Stimulated activated CD4-positive, alpha-beta T cell treated with anti-CD3 and anti-CD28 coated beads, Interleukin-1b, Interleukin-23, amount 100 ng/mL, for 24 hours (primary cell): ENCODE data around the gene MTNR1A.
A peak's percentile ranks its signal among the peaks of the same experiment; 100 is the strongest.

Experiments used
- DNase-seq, 4 experiments: peaks; one replicate each; pipeline ENCODE4 v3.0.0-alpha.2; 2020; ENCODE audit warnings: low read depth in 4 of 4, low spot score in 1 of 4

Gene MTNR1A

GRCh38 chr4:186554914-186555827 is at the start of gene MTNR1A:
TSS of gene MTNR1A (minus strand) at chr4:186555567. CDS start at chr4:186555365, 202 bp downstream.
- no peak for DNase-seq

GRCh38 chr4:186604124-186604807 is 48.9 kb upstream of the MTNR1A start:
- no peak for DNase-seq

GRCh38 chr4:186602978-186603377 is 47.6 kb upstream of the MTNR1A start:
- DNase-seq = no peak

- no peak for DNase-seq
Measured at GRCh38 chr4:186599483-186599882, 44.1 kb upstream of the MTNR1A start.

- no peak for DNase-seq
Measured at GRCh38 chr4:186598686-186599085, 43.3 kb upstream of the MTNR1A start.

GRCh38 chr4:186596850-186597390 is 41.6 kb upstream of the MTNR1A start:
- no peak for DNase-seq

GRCh38 chr4:186596346-186596745 is 41.0 kb upstream of the MTNR1A start:
- no peak for DNase-seq

GRCh38 chr4:186593587-186593973 is 38.2 kb upstream of the MTNR1A start:
- DNase-seq = no peak

- DNase-seq = no peak
Measured at GRCh38 chr4:186592966-186593586, 37.7 kb upstream of the MTNR1A start.

GRCh38 chr4:186592445-186592844 is 37.1 kb upstream of the MTNR1A start:
- no peak for DNase-seq

- no peak for DNase-seq
Measured at GRCh38 chr4:186591651-186592050, 36.3 kb upstream of the MTNR1A start.

- no peak for DNase-seq
Measured at GRCh38 chr4:186588503-186588902, 33.1 kb upstream of the MTNR1A start.

GRCh38 chr4:186587416-186588018 is 32.1 kb upstream of the MTNR1A start:
- DNase-seq = peak; percentile 31 to 41 (median 33)

GRCh38 chr4:186586205-186586604 is 30.8 kb upstream of the MTNR1A start:
- no peak for DNase-seq

GRCh38 chr4:186584912-186585311 is 29.5 kb upstream of the MTNR1A start:
- DNase-seq = no peak

- no peak for DNase-seq
Measured at GRCh38 chr4:186581421-186581820, 26.1 kb upstream of the MTNR1A start.

- DNase-seq = no peak
Measured at GRCh38 chr4:186580669-186581068, 25.3 kb upstream of the MTNR1A start.

GRCh38 chr4:186570193-186570996 is 15.0 kb upstream of the MTNR1A start:
- DNase-seq = no peak

- no peak for DNase-seq
Measured at GRCh38 chr4:186569533-186570192, 14.3 kb upstream of the MTNR1A start.

GRCh38 chr4:186566068-186566467 is 10.7 kb upstream of the MTNR1A start:
- no peak for DNase-seq
